Endothelial cell of umbilical vein (primary cell): ENCODE measurements around the gene GNB5. TPM values are rescaled to one million over a fixed set of nuclear protein-coding genes. Genes with fewer than 3 reads are reported as not detected.

Experiments used
- BruUV-seq: library from RNA; stranded (reverse); fragments of 400-500 nt; replicated peaks from 2 replicates; lab custom pipeline; 2021; lab: Mats Ljungman, UMichigan
- CTCF ChIA-PET: fragments of 300-600, 350-600 bp; sonication (Branson Sonifier 250); formaldehyde crosslinking; loops from one replicate; lab custom pipeline; 2021; ENCODE audit warnings: antibody characterized with exemption, inconsistent platforms; lab: Charles Lee
- POLR2A ChIA-PET: fragments of 300-600, 350-600 bp; sonication (Branson Sonifier 250); formaldehyde crosslinking; loops from one replicate; lab custom pipeline; 2021; ENCODE audit warnings: antibody characterized with exemption, inconsistent platforms; lab: Charles Lee
- DNase-seq: peaks from one replicate; pipeline ENCODE4 v3.0.0-alpha.2; 2011; ENCODE audit warnings: low read depth, low spot score
- FAIRE-seq: peaks from 2 replicates; lab custom pipeline; 2011; peaks lifted over from hg19 to GRCh38; lab: Jason Lieb, UNC
- H2AFZ ChIP-seq: 2 replicates; pipeline ENCODE4 v1.6.0; 2012; ENCODE audit warnings: low read depth, low read length, control low read depth, inconsistent platforms
- H3K27ac ChIP-seq: 2 replicates; pipeline ENCODE4 v1.5.1; 2011; ENCODE audit warnings: low read depth, mild to moderate bottlenecking, control low read depth, low read length, moderate library complexity; ENCODE audit not compliant: insufficient read depth
- H3K27me3 ChIP-seq, 2 experiments: 2 replicates each; pipeline versions ENCODE4 v1.6.0 to v1.6.1; 2011; ENCODE audit warnings: low read length in 2 of 2, mixed read lengths in 1 of 2; ENCODE audit not compliant: control insufficient read depth in 2 of 2, insufficient read depth in 2 of 2
- H3K36me3 ChIP-seq, 2 experiments: 2 replicates in 1 of 2; 3 replicates in 1 of 2; pipeline ENCODE4 v1.5.1; 2011; ENCODE audit warnings: low read length in 2 of 2, mild to moderate bottlenecking in 1 of 2, moderate library complexity in 1 of 2; ENCODE audit not compliant: control insufficient read depth in 2 of 2, insufficient read depth in 2 of 2; ENCODE audit errors: extremely low read depth in 1 of 2
- H3K4me1 ChIP-seq: 3 replicates; pipeline ENCODE4 v1.5.1; 2011; ENCODE audit warnings: mild to moderate bottlenecking, low read length; ENCODE audit not compliant: control insufficient read depth, insufficient read depth; ENCODE audit errors: extremely low read depth
- H3K4me2 ChIP-seq: 2 replicates; pipeline ENCODE4 v1.6.1; 2011; ENCODE audit warnings: low read length, control low read depth, mixed read lengths; ENCODE audit not compliant: insufficient read depth
- H3K4me3 ChIP-seq, 3 experiments: fragments of 200-600 bp in 1 of 3; sonication (generic), shearing (Covaris generic) in 1 of 3; replicated peaks in 1 of 3; 2 replicates each; pipeline ENCODE4 v1.5.1; 2011 to 2016; ENCODE audit warnings: control low read depth in 3 of 3, low read length in 3 of 3, mild to moderate bottlenecking in 2 of 3, inconsistent platforms in 1 of 3, low read depth in 1 of 3, moderate library complexity in 1 of 3; ENCODE audit not compliant: insufficient read depth in 1 of 3
- H3K79me2 ChIP-seq: 2 replicates; pipeline ENCODE4 v1.6.0; 2012; ENCODE audit warnings: low read length, inconsistent platforms; ENCODE audit not compliant: control insufficient read depth, insufficient read depth
- H3K9ac ChIP-seq: replicated peaks from 2 replicates; pipeline ENCODE3; 2011; ENCODE audit warnings: low read length, control low read depth; ENCODE audit not compliant: insufficient read depth; ENCODE audit errors: extremely low read depth
- H3K9me1 ChIP-seq: replicated peaks from 3 replicates; pipeline ENCODE4 v1.6.0; 2011; ENCODE audit warnings: mild to moderate bottlenecking, low read length; ENCODE audit not compliant: control insufficient read depth, insufficient read depth; ENCODE audit errors: extremely low read depth
- H3K9me3 ChIP-seq: replicated peaks from 2 replicates; pipeline ENCODE4 v1.5.1; 2012; ENCODE audit warnings: low read length, inconsistent platforms; ENCODE audit not compliant: control insufficient read depth, insufficient read depth
- H4K20me1 ChIP-seq: replicated peaks from 2 replicates; pipeline ENCODE3; 2011; ENCODE audit warnings: mild to moderate bottlenecking, low read length; ENCODE audit not compliant: control insufficient read depth, insufficient read depth; ENCODE audit errors: extremely low read depth
- CTCF ChIP-seq, 2 donors: IDR thresholded peaks; 1 replicate in 1 of 2; 2 replicates in 1 of 2; pipeline ENCODE4 v1.5.1; 2011; ENCODE audit warnings: low read length in 2 of 2, mild to moderate bottlenecking in 2 of 2, moderate library complexity in 2 of 2, control low read depth in 1 of 2, inconsistent platforms in 1 of 2, low read depth in 1 of 2; ENCODE audit not compliant: insufficient read depth in 1 of 2; ENCODE audit errors: extremely low read depth in 1 of 2
- EZH2 ChIP-seq: IDR thresholded peaks from 2 replicates; pipeline ENCODE4 v1.6.1; 2012; ENCODE audit warnings: borderline replicate concordance, low read depth, mild to moderate bottlenecking, moderate library complexity, low read length, inconsistent platforms; ENCODE audit not compliant: severe bottlenecking
- FOS ChIP-seq: IDR thresholded peaks from 2 replicates; pipeline ENCODE4 v1.6.1; 2011; ENCODE audit warnings: mild to moderate bottlenecking, low read length, moderate library complexity, borderline replicate concordance; ENCODE audit not compliant: insufficient read depth
- GATA2 ChIP-seq: IDR thresholded peaks from 2 replicates; pipeline ENCODE4 v1.7.0; 2011; ENCODE audit warnings: low read depth, mild to moderate bottlenecking, moderate library complexity, mixed read lengths, low read length; ENCODE audit not compliant: insufficient read length, insufficient read depth
- JUN ChIP-seq: IDR thresholded peaks from 2 replicates; pipeline ENCODE4 v1.6.1; 2011; ENCODE audit warnings: borderline replicate concordance, low read depth; ENCODE audit not compliant: insufficient read length, insufficient read depth
- MAX ChIP-seq: IDR thresholded peaks from 2 replicates; pipeline ENCODE4 v1.6.1; 2011; ENCODE audit not compliant: insufficient read depth, insufficient read length
- MYC ChIP-seq: IDR thresholded peaks from one replicate; pipeline ENCODE4 v1.6.1; 2011; ENCODE audit warnings: mild to moderate bottlenecking, low read depth, low read length
- POLR2A ChIP-seq: IDR thresholded peaks from 2 replicates; pipeline ENCODE4 v1.6.1; 2012; ENCODE audit warnings: low read depth, mild to moderate bottlenecking, control low read depth, low read length
- POLR2AphosphoS5 ChIP-seq: IDR thresholded peaks from 2 replicates; pipeline ENCODE4 v1.6.1; 2012; ENCODE audit warnings: low read depth, mild to moderate bottlenecking, control low read depth, low read length, moderate library complexity; ENCODE audit not compliant: insufficient read depth
- dilution Hi-C: fragments of 300-500 bp; cut with MboI; formaldehyde crosslinking; loops from one replicate; pipeline ENCODE4 v1.15.0; 2019; ENCODE audit warnings: low sequenced_read_pairs; ENCODE audit not compliant: extremely low pct_ligation_motif_present
- intact Hi-C: fragments of 100-400 bp; cut with micrococcal nuclease; formaldehyde crosslinking; loops from one replicate; pipeline ENCODE4 v1.10.0; 2022
- polyA plus RNA-seq, 4 experiments: library from polyadenylated mRNA; depleted of rRNA in 3 of 4; stranded (reverse) in 3 of 4; unstranded in 1 of 4; fragments of >200 nt; gene quantifications; 2 replicates each; pipeline versions ENCODE4 v1.2.1 to v1.2.3, GENCODE V29; 2011 to 2012; ENCODE audit warnings: missing spikeins in 1 of 4
- total RNA-seq: library from RNA; stranded (reverse); gene quantifications from 2 replicates; pipeline ENCODE4 v1.2.3, GENCODE V29; 2021

The GNB5 gene
- total and polyA plus RNA-seq, 2 donors (not counting 3 experiments of a cell fraction or from before 2014, with no cell fraction given) = 15.6 to 16.8 TPM

GRCh38 chr15:52107238-52107637, 84.0 kb downstream of the GNB5 start:
- no peaks in the 10 kb centered on the region for H3K79me2 ChIP-seq
- TF ChIP-seq MYC = no peak
- no peak for TF ChIP-seq JUN
- no peak for TF ChIP-seq CTCF (IDR thresholded peaks at IDR 0.05; ENCODE audit: extremely low read depth in 1 of 2, insufficient read depth in 1 of 2, low read depth in 1 of 2, low read length in 2 of 2)
- no peak for TF ChIP-seq MAX
- TF ChIP-seq GATA2 = no peak
- no peak for TF ChIP-seq POLR2A
- TF ChIP-seq FOS = no peak
- TF ChIP-seq EZH2 = no peak
- TF ChIP-seq POLR2AphosphoS5 = no peak
- H2AFZ ChIP-seq = no peak overlapping the region
- no peaks in the 10 kb centered on the region for H4K20me1 ChIP-seq
- no peaks in the 10 kb centered on the region for H3K9me1 ChIP-seq
- no peak overlapping the region for H3K4me3 ChIP-seq
- CTCF ChIA-PET = interaction anchor here (2.5 kb wide), 1 partner anchor 27 kb away, joined by 5 read pairs; no protein-coding TSS in a partner anchor
- no peak overlapping the region for H3K4me2 ChIP-seq
- FAIRE-seq (no peak), DNase-seq (no peak)
- H3K9me3 ChIP-seq = no peaks in the 10 kb centered on the region
- no peak overlapping the region for H3K9ac ChIP-seq
- POLR2A ChIA-PET = no interaction called here
- H3K27me3 ChIP-seq = no peaks in the 10 kb centered on the region
- peaks cover 23% of the 10 kb centered on the region for H3K4me1 ChIP-seq
- intact Hi-C loops = no loop called here
- H3K36me3 ChIP-seq = no peaks in the 10 kb centered on the region
- dilution Hi-C loops = no loop called here
- no peak overlapping the region for H3K27ac ChIP-seq
- BruUV-seq = no TSS peak
